H1 (cell line): ENCODE measurements around the gene CREB3L4. TPM values are rescaled to one million over a fixed set of nuclear protein-coding genes. Genes with fewer than 3 reads are reported as not detected.

Source experiments
- CTCF ChIA-PET: fragments of 300-600 bp; sonication (Branson Sonifier 250); formaldehyde crosslinking; loops from one replicate; lab custom pipeline; 2021; ENCODE audit not compliant: partially characterized antibody; lab: Charles Lee
- POLR2A ChIA-PET: fragments of 300-600 bp; sonication (Branson Sonifier 250); formaldehyde crosslinking; loops from one replicate; lab custom pipeline; 2021; ENCODE audit warnings: inconsistent platforms; ENCODE audit not compliant: partially characterized antibody; lab: Charles Lee
- DNase-seq, 2 experiments: peaks; one replicate each; pipeline versions ENCODE4 v3.0.0 to v3.0.0-alpha.2; 2010 to 2022; ENCODE audit warnings: low spot score in 2 of 2, low read depth in 1 of 2, mixed read lengths in 1 of 2
- FAIRE-seq: peaks from 2 replicates; lab custom pipeline; 2011; peaks lifted over from hg19 to GRCh38; lab: Jason Lieb, UNC
- H2AFZ ChIP-seq: 2 replicates; pipeline ENCODE4 v1.8.1; 2012; ENCODE audit warnings: low read length, inconsistent platforms
- H2AK5ac ChIP-seq: 2 replicates; pipeline ENCODE4 v1.6.1; 2013; ENCODE audit warnings: low read depth, low read length
- H2BK120ac ChIP-seq: replicated peaks from 2 replicates; pipeline ENCODE3; 2013; ENCODE audit warnings: low read depth, low read length, inconsistent platforms
- H2BK12ac ChIP-seq: 2 replicates; pipeline ENCODE4 v1.6.1; 2013; ENCODE audit warnings: low read depth, low read length
- H2BK15ac ChIP-seq: 2 replicates; pipeline ENCODE4 v1.6.1; 2013; ENCODE audit warnings: low read length
- H2BK20ac ChIP-seq: 2 replicates; pipeline ENCODE4 v1.6.1; 2013; ENCODE audit warnings: low read length
- H2BK5ac ChIP-seq: 2 replicates; pipeline ENCODE4 v1.6.1; 2013; ENCODE audit warnings: low read depth, low read length
- H3K14ac ChIP-seq: 2 replicates; pipeline ENCODE4 v1.6.1; 2013; ENCODE audit warnings: inconsistent platforms; ENCODE audit not compliant: insufficient read length
- H3K18ac ChIP-seq: 2 replicates; pipeline ENCODE4 v1.6.1; 2013; ENCODE audit warnings: low read length; ENCODE audit errors: extremely low read depth
- H3K23ac ChIP-seq: 2 replicates; pipeline ENCODE4 v1.6.1; 2013; ENCODE audit warnings: inconsistent platforms; ENCODE audit not compliant: insufficient read length
- H3K23me2 ChIP-seq: 2 replicates; pipeline ENCODE4 v1.6.1; 2013; ENCODE audit warnings: low read depth, low read length
- H3K27ac ChIP-seq: 2 replicates; pipeline ENCODE4 v1.6.1; 2011; ENCODE audit warnings: low read depth, low read length, inconsistent platforms
- H3K27me3 ChIP-seq, 4 experiments: replicated peaks in 1 of 4; 1 replicate in 1 of 4; 2 replicates in 3 of 4; pipeline versions ENCODE4 v1.6.1 to v1.8.1; 2011 to 2013; ENCODE audit warnings: low read length in 3 of 4, mild to moderate bottlenecking in 3 of 4, inconsistent platforms in 2 of 4, mixed read lengths in 2 of 4, moderate library complexity in 1 of 4; ENCODE audit not compliant: control insufficient read depth in 3 of 4, insufficient read depth in 3 of 4; ENCODE audit errors: extremely low read depth in 1 of 4
- H3K36me3 ChIP-seq, 4 experiments: 2 replicates each; pipeline versions ENCODE4 v1.6.1 to v1.8.1; 2011 to 2013; ENCODE audit warnings: mild to moderate bottlenecking in 4 of 4, low read length in 3 of 4, moderate library complexity in 2 of 4, control low read depth in 1 of 4, inconsistent platforms in 1 of 4; ENCODE audit not compliant: insufficient read depth in 4 of 4, control insufficient read depth in 2 of 4
- H3K4ac ChIP-seq: replicated peaks from 2 replicates; pipeline ENCODE3; 2013; ENCODE audit warnings: low read length, low read depth, mixed read lengths, inconsistent platforms; ENCODE audit not compliant: insufficient read length
- H3K4me1 ChIP-seq, 4 experiments: replicated peaks in 1 of 4; 1 replicate in 1 of 4; 2 replicates in 3 of 4; pipeline versions ENCODE4 v1.6.1 to v1.8.1; 2011 to 2013; ENCODE audit warnings: low read length in 3 of 4, inconsistent platforms in 2 of 4, mixed read lengths in 1 of 4; ENCODE audit not compliant: insufficient read depth in 4 of 4, control insufficient read depth in 3 of 4
- H3K4me2 ChIP-seq, 2 experiments: 2 replicates each; pipeline versions ENCODE4 v1.6.1 to v1.8.1; 2011 to 2013; ENCODE audit warnings: low read depth in 2 of 2, low read length in 2 of 2, control low read depth in 1 of 2, inconsistent platforms in 1 of 2, mild to moderate bottlenecking in 1 of 2; ENCODE audit not compliant: insufficient read depth in 1 of 2
- H3K4me3 ChIP-seq, 4 experiments: fragments of 200-600, 300-600 bp in 1 of 4; sonication (generic), shearing (Covaris generic), sonication (Bioruptor Twin) in 1 of 4; 2 replicates each; pipeline versions ENCODE4 v1.5.1 to v1.8.1; 2011 to 2016; ENCODE audit warnings: low read length in 4 of 4, low read depth in 3 of 4, control low read depth in 2 of 4, inconsistent platforms in 2 of 4, mild to moderate bottlenecking in 2 of 4, mixed read lengths in 1 of 4, moderate library complexity in 1 of 4; ENCODE audit not compliant: insufficient read depth in 2 of 4; ENCODE audit errors: extremely low read depth in 1 of 4
- H3K56ac ChIP-seq: replicated peaks from 2 replicates; pipeline ENCODE3; 2013; ENCODE audit warnings: low read depth, mild to moderate bottlenecking, mixed read lengths, low read length, inconsistent platforms; ENCODE audit not compliant: insufficient read length
- H3K79me1 ChIP-seq: 2 replicates; pipeline ENCODE4 v1.6.1; 2013; ENCODE audit warnings: low read depth, low read length, control low read depth
- H3K79me2 ChIP-seq, 2 experiments: 2 replicates each; pipeline versions ENCODE4 v1.6.1 to v1.8.1; 2012 to 2013; ENCODE audit warnings: low read length in 2 of 2, mild to moderate bottlenecking in 2 of 2, inconsistent platforms in 1 of 2; ENCODE audit not compliant: insufficient read depth in 2 of 2, control insufficient read depth in 1 of 2
- H3K9ac ChIP-seq, 4 experiments: replicated peaks in 1 of 4; 1 replicate in 1 of 4; 2 replicates in 3 of 4; pipeline versions ENCODE4 v1.6.1 to v1.8.1; 2011 to 2013; ENCODE audit warnings: low read depth in 3 of 4, low read length in 3 of 4, control low read depth in 2 of 4, mild to moderate bottlenecking in 2 of 4, moderate library complexity in 2 of 4, inconsistent platforms in 1 of 4; ENCODE audit errors: extremely low read depth in 1 of 4
- H3K9me3 ChIP-seq, 2 experiments: 2 replicates each; pipeline versions ENCODE4 v1.6.1 to v1.8.1; 2012 to 2013; ENCODE audit warnings: mild to moderate bottlenecking in 2 of 2, moderate library complexity in 2 of 2, control low read depth in 1 of 2, inconsistent platforms in 1 of 2, low read depth in 1 of 2, low read length in 1 of 2, mixed read lengths in 1 of 2; ENCODE audit not compliant: insufficient read depth in 2 of 2
- H4K20me1 ChIP-seq, 2 experiments: replicated peaks in 1 of 2; 2 replicates each; pipeline versions ENCODE3 to v1.8.1; 2011 to 2013; ENCODE audit warnings: inconsistent platforms in 2 of 2, low read length in 2 of 2, mild to moderate bottlenecking in 1 of 2; ENCODE audit not compliant: insufficient read depth in 2 of 2, control insufficient read depth in 1 of 2
- H4K5ac ChIP-seq: 2 replicates; pipeline ENCODE4 v1.6.1; 2013; ENCODE audit warnings: low read length, low read depth, mixed read lengths, inconsistent platforms; ENCODE audit not compliant: insufficient read length
- H4K8ac ChIP-seq: 2 replicates; pipeline ENCODE4 v1.8.0; 2013; ENCODE audit warnings: mild to moderate bottlenecking, moderate library complexity, low read length, inconsistent platforms; ENCODE audit not compliant: insufficient read depth; ENCODE audit errors: extremely low read depth
- H4K91ac ChIP-seq: replicated peaks from 2 replicates; pipeline ENCODE3; 2013; ENCODE audit warnings: low read length, mixed read lengths, inconsistent platforms; ENCODE audit not compliant: insufficient read length
- CBX8 ChIP-seq: fragments of 300-800, 300-1000 bp; sonication (generic); IDR thresholded peaks from 2 replicates; pipeline ENCODE4 v1.7.1; 2016; ENCODE audit warnings: low read depth, low read length, borderline replicate concordance
- RAD21 ChIP-seq, 2 experiments: IDR thresholded peaks in 1 of 2; conservative IDR thresholded peaks in 1 of 2; 2 replicates each; pipeline ENCODE4 v1.6.1; 2011; ENCODE audit warnings: low read depth in 2 of 2, low read length in 2 of 2, improper control_type of control experiment in 1 of 2, inconsistent platforms in 1 of 2, mild to moderate bottlenecking in 1 of 2, moderate library complexity in 1 of 2
- SAP30 ChIP-seq: fragments of 300-600 bp; sonication (generic); IDR thresholded peaks from 2 replicates; pipeline ENCODE4 v1.7.1; 2012; ENCODE audit warnings: low read length, moderate library complexity, mild to moderate bottlenecking, inconsistent platforms; ENCODE audit not compliant: insufficient read depth, insufficient replicate concordance
- SP4 ChIP-seq: IDR thresholded peaks from 2 replicates; pipeline ENCODE4 v1.6.1; 2012; ENCODE audit warnings: low read length, inconsistent platforms
- WGBS, 2 experiments: shearing (Covaris generic) in 1 of 2; methylation state at CpG; one replicate each; pipeline versions ENCODE4 v1.1.6 to v1.1.7; 2013 to 2015; ENCODE audit warnings: low lambda C conversion rate in 2 of 2, mixed read lengths in 2 of 2, inconsistent platforms in 1 of 2, low coverage in 1 of 2, missing lambda C conversion rate in 1 of 2; ENCODE audit not compliant: insufficient replicate concordance in 2 of 2, insufficient coverage in 1 of 2, insufficient read length in 1 of 2; ENCODE audit errors: extremely low coverage in 1 of 2, missing lambda C conversion rate in 1 of 2; 5-methylcytosine and 5-hydroxymethylcytosine counted together
- polyA plus RNA-seq, 7 experiments: library from polyadenylated mRNA; depleted of rRNA in 3 of 7; stranded (reverse) in 5 of 7; unstranded in 2 of 7; fragments of >200 nt in 5 of 7; fragments of 200-250 nt in 2 of 7; gene quantifications; 1 replicate in 5 of 7; 2 replicates in 1 of 7; 4 replicates in 1 of 7; pipeline versions ENCODE4 v1.2.1 to v1.2.3, GENCODE V29; 2011 to 2013; ENCODE audit warnings: missing spikeins in 2 of 7, mixed read lengths in 2 of 7
- total RNA-seq: library from RNA; stranded (reverse); fragmentation: NEBNext Ultra II Directional; extraction: Animal tissue kit (Norgen Biotek cat#: 25700); gene quantifications from 2 replicates; pipeline ENCODE4 v1.2.1, GENCODE V29; 2021

CREB3L4 gene
- total and polyA plus RNA-seq, 2 of the 8 experiments (the other 6 are each of a cell fraction or from before 2014, with no cell fraction given): 34.4 to 54.0 TPM

DNA sequence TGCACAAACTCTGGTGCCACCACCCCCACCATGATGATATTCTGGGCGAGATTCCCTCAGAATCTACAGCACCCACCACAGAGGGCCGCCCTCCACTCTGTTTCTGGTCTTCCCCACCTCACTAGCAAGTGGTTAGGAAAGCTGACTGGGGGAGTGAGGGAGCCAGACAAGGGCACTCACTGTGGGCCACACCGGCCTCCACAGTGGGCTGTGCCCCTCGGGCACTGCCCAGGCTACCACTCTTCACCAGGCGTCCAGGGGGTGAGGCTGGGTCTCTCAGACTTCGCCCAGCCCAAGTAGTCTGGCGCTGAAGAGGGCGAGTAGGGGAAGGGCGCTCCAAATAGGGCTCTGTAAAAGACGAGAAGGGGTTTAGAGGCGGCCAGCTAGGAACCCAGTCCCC is 33.7 kb upstream of the CREB3L4 start:
- WGBS, 2 experiments: 95% methylated on average over 11 of the region's 11 CpGs; no CpG with 5 or more reads in 1 of the 2 experiments
- Histone ChIP-seq H4K5ac (no peak overlapping the region), H2BK12ac (no peak overlapping the region), H3K4ac (no peak overlapping the region), H3K14ac (no peak overlapping the region), H4K20me1 (peaks cover 0 to 11% of the 10 kb centered on the region in 2 experiments), H3K23ac (no peak overlapping the region), H4K8ac (no peak overlapping the region), H3K36me3 (peaks cover 12 to 61% (median 45%) of the 10 kb centered on the region in 4 experiments), H2AK5ac (no peak overlapping the region), H2BK15ac (no peak overlapping the region), H3K23me2 (no peaks in the 10 kb centered on the region; the same call in 1 of the 2 replicates), H3K4me3 (no peak overlapping the region), H3K4me1 (no peaks in the 10 kb centered on the region), H3K79me2 (no peaks in the 10 kb centered on the region), H3K79me1 (no peaks in the 10 kb centered on the region; the same call in 1 of the 2 replicates), H3K9me3 (no peaks in the 10 kb centered on the region), H2BK120ac (no peak overlapping the region), H3K27ac (no peak overlapping the region), H2BK5ac (no peak overlapping the region), H2AFZ (no peak overlapping the region), H4K91ac (no peak overlapping the region), H2BK20ac (no peak overlapping the region), H3K27me3 (no peaks in the 10 kb centered on the region), H3K4me2 (no peak overlapping the region), H3K56ac (no peak overlapping the region), H3K18ac (no peak overlapping the region), H3K9ac (no peak overlapping the region)
- DNase-seq: no peak
- ChIA-PET CTCF (interaction anchor here (0.8 to 1.4 kb wide), 2 partner anchors 10 to 13 kb away, joined by 4 to 5 read pairs; partner anchors contain the start of gene DENND4B), POLR2A (interaction anchor here (0.8 to 3.7 kb wide), 7 partner anchors 8 to 57 kb away, joined by 3 to 24 read pairs (median 6); partner anchors contain the start of genes DENND4B, GATAD2B and RPS27)
- FAIRE-seq: no peak
- TF ChIP-seq SP4 (no peak), CBX8 (no peak), SAP30 (no peak), RAD21 (IDR thresholded peaks at IDR 0.05 in 1 of 2, conservative IDR thresholded peaks at IDR 0.05 in 1 of 2; ENCODE audit: low read depth in 2 of 2, low read length in 2 of 2) (no peak)
